ENCODE data around the gene NARF.
"Not testable (repeated sequence)": the region's sequence is repeated elsewhere in the genome, so short reads cannot be mapped to it uniquely, and the experiment has no call there.

The NARF gene

DNA sequence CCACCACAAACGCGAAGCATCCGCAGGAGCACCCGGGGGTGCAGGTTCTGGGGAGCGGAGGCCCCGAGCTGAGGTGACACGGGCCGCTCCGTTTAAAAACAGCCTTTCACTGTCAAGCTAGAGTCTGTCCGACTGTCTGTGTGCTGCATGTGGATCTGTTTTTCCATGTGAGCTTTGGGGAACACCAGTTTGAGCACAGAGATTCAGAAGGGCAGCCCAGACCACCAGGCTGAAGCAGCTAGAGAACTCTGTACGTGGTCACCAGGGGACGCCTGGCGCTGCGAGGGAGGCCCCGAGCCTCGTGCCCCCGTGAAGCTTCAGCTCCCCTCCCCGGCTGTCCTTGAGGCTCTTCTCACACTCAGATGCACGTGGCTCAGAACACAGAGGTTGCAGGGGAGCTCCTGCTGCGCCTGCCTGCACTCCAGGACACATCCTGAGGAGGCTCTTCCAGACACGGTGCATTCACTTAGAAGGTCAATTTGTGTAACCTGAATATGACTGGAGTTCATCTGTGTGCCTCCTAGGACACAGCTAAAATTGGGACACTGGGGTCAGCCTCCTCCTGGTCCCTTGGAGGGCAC, 45.3 kb downstream of the NARF start:
- no peak for FAIRE-seq

DNA sequence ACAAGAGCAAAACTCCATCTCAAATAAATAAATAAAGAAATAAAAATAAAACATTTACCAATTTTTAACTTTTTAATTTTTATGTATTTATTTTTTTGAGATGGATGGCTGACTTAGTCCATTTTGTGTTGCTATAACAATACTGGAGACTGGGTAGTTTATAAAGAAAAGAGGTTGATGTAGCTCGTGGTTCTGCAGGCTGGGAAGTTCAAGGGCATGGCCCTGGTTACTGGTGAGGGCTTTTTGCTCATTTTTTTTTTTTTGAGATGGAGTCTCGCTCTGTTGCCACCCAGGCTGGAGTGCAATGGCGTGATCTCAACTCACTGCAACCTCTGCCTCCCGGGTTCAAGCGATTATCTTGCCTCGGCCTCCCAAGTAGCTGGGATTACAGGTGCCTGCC, 46.8 kb downstream of the NARF start:
- no peak for FAIRE-seq

DNA sequence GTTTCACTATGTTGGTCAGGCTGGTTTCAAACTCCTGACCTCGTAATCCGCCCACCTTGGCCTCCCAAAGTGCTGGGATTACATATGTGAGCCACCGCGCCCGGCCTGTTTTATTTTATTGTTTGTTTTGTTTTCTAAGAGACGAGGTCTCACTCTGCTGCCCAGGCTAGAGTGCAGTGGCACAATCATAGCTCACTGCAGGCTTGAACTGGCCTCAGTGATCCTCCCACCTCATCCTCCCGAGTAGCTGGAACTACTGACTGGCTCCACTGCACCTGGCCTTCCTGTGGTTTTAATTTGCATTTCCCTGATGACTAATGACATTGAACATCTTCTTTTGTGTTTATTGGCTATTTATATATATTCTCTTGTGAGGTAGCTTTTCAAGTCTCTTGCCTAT, 47.9 kb downstream of the NARF start:
- FAIRE-seq = not testable (repeated sequence)

DNA sequence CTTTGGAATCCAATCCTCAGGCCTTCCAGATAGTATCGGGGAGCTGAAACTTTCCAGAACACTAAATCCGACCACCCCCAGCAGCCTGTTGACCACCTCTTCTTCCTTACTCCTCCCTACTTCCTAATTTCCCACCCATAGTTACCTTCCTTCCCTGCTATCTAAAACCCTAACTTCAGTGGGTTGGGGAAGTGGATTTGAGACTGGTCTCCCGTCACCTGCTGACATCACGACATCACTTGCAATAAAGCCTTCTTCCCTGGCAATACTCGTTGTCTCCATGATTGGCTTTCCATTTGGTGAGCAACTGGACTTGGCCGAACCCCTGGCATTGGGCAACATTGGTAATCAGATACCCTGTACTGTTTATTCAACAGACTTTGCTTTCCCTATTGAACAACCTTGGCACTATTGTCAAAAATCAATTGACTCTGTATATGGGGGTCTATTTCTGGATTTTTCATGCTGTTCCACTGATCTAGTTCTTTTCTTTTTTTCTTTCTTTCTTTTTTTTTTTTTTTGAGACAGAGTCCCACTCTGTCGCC, 49.2 kb downstream of the NARF start:
- no peak for FAIRE-seq

DNA sequence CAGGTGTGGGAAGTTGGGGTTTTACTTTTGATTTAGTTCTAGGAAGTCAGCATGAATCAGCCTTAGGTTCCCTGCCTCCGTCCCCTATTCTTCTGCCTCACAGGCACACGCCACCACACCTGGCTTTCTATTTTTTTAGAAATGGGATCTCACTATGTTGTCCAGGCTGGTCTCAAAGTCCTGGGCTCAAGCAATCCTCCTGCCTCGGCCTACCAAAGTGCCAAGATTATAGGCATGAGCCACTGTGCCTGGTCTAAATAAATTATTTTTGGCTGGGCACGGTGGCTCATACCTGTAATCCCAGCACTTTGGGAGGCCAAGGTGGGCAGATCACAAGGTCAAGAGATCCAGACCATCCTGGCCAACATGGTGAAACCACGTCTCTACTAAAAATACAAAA, 53.1 kb downstream of the NARF start:
- FAIRE-seq = not testable (repeated sequence)

- not testable (repeated sequence) for FAIRE-seq
Measured at GRCh38 chr17:82513864-82514263, 55.3 kb downstream of the NARF start.

DNA sequence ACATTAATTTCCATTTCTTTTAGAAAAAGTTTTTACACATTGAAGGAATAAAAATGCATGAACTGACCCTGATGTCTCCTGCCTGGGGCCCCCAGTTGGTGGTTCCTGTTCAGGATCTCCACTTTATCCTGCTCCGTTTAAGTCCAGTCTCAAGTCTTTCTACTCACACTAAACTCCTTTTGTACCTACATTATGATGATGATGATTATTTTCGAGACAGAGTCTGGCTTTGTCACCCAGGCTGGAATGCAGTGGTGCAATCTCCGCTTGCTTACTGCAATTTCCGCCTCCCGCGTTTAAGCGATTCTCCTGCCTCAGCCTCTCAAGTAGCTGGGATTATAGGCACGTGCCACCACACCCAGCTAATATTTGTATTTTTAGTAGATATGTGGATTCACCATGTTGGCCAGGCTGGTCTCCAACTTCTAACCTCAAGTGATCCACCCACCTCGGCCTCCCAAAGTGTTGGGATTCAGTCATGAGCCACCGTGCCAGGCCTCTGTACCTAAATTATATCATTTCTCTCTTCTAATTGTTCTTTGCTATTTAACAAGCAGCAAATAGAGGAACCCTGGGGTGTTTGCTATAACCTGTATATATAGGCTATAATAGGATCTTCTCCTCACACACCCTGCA, 58.8 kb downstream of the NARF start:
- no peak for FAIRE-seq

DNA sequence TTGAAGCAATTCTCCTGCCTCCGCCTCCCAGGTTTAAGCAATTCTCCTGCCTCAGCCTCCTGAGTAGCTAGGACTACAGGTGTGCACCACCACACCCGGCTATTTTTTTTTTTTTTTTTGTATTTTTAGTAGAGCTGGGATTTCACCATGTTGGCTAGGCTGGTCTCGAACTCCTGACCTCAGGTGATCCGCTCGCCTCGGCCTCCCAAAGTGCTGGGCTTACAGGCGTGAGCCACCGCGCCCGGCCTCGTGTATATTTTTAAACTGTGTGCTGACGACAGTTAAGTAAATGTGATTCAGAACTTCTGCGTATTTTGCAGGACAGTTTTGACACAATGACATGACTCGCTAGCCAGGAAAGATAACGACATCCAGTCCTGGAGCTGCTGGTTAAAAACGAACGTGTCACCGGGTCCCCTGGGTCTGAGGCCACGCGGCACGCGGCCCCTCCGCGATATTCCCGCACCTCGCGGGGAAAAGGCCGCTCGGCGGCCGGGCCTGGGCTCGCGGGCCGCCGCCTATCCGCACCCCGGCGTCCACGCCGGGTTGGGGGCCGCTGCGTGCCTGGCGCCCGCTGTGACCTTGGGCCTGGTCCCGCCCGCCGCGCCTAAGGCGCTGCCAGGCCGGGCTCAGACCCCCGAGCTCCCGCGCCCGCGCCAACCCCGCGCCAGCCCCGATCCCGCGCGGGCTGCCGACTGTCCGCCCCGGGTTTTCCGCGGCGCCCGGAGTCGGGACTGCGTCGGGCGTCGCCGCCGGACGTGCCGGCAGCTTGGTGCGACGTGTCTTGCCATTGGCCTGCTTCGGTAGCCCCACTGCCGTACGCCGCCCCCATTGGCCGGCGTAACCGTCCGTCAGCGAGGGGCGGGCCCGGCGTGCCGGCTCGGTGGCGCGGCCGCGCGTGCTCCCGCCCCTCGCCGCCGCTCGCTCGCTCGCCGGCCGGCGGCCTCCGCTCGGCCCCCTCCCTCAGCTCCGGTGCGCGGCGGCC, 60.6 kb downstream of the NARF start, which contains the start of gene FOXK2:
FOXK2 (plus strand) TSS at position 907 of the 985 bp plus-strand sequence. CDS start 157 bp downstream, outside the sequence.
- FAIRE-seq = no peak

DNA sequence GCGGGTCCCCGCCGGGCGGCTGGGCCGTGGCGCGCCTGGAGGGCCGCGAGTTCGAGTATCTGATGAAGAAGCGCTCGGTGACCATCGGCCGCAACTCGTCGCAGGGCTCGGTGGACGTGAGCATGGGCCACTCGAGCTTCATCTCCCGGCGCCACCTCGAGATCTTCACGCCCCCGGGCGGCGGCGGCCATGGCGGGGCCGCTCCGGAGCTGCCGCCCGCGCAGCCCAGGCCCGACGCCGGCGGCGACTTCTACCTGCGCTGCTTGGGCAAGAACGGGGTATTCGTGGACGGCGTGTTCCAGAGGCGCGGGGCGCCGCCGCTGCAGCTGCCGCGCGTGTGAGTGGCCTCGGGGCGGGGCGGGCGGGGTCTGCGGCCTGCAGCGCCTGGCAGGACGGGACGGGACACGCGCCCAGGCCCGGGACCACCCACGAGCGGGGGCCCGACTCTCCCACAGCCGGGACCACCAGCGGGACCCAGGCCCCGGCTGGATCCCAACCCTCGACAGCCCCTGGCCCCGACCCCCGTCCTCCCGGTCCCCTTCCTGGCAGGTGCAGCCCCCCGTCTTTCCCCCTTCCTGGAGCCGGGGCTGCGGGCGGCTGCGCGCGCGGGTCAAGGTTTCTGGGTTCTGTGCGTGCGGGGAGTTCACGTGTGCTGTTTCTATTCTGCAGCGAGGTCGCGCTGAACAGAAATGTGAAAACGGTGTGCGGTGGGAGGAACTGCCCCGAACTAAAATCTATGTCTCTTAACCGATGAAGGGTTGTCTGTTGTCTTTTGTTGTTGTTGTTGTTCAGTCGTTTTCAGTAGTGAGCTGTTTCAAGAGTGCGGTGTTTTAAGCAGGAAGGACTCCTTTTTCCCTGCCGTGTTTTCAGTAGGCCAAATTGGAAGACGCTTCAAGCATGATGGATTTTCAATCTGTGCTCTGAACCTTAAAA, 61.7 kb downstream of the NARF start:
- no peak for FAIRE-seq

GRCh38 chr17:82524540-82524939, 66.0 kb downstream of the NARF start:
- no peak for FAIRE-seq

DNA sequence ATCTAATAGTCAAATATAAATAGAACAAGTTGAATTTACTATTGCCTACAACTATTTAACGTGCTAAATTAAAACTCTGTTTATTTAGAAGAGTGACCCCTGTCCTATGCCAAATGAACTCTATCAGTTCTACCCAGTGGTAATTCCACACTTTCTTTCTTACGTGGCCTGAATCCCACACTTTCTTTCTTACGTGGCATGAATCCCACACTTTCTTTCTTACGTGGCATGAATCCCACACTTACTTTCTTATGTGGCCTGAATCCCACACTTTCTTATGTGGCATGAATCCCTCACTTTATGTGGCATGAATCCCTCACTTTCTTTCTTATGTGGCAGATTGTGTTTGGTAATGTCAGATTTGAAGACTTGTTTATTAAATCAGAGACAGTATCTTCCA, 67.2 kb downstream of the NARF start:
- no peak for FAIRE-seq

- no peak for FAIRE-seq
Measured at GRCh38 chr17:82527898-82528297, 69.4 kb downstream of the NARF start.

- no peak for FAIRE-seq
Measured at GRCh38 chr17:82528484-82529265, 70.1 kb downstream of the NARF start.

GRCh38 chr17:82529914-82530300, 71.4 kb downstream of the NARF start:
- FAIRE-seq = no peak

- no peak for FAIRE-seq
Measured at GRCh38 chr17:82531431-82531881, 72.9 kb downstream of the NARF start.

DNA sequence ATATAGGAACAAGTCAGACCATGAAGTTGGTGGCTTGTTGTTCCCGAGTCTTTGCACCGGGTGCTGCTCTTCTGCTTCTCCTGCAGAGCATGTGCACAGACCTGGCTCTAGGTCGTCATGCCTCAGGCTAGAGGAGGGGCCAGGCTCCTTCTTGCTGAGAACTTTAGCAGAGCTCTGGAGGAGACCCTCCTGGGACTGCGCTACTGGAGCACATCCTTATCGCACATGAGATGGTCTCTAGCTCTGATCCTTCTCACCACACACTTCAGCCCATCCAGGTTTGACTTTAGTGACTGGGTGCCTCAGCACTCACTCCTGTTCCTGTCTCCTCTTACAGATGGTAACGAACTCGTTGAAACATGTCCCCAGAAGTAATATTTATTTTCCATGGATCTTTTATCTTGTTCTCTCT, 75.9 kb downstream of the NARF start:
- FAIRE-seq = no peak

- FAIRE-seq = no peak
Measured at GRCh38 chr17:82536512-82537201, 78.1 kb downstream of the NARF start.

- not testable (repeated sequence) for FAIRE-seq
Measured at GRCh38 chr17:82537228-82537627, 78.7 kb downstream of the NARF start.

DNA sequence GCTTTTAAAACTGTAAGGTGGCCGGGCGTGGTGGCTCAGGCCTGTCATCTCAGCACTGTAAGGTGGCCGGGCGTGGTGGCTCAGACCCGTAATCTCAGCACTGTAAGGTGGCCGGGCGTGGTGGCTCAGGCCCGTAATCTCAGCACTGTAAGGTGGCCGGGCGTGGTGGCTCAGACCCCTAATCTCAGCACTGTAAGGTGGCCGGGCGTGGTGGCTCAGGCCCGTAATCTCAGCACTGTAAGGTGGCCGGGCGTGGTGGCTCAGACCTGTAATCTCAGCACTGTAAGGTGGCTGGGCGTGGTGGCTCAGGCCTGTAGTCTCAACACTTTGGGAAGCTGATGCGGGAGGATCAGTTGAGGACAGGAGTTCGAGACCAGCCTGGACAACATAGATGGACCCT, 80.5 kb downstream of the NARF start:
- not testable (repeated sequence) for FAIRE-seq

Data from endometrium (tissue), 2 donors.